Neural cell (in vitro differentiated cells): ENCODE results near the gene KNSTRN. TPM values are rescaled to one million over a fixed set of nuclear protein-coding genes. Genes with fewer than 3 reads are reported as not detected.
A peak's percentile ranks its signal among the peaks of the same experiment; 100 is the strongest.

Experiments used
- H2AFZ ChIP-seq: fragments of 200-600, 300-800 bp; sonication (generic), shearing (Covaris generic); 2 replicates; pipeline ENCODE4 v1.6.0; 2014; ENCODE audit warnings: low read depth, mild to moderate bottlenecking, antibody characterized with exemption, low read length, moderate library complexity
- H3F3A ChIP-seq: fragments of 200-600 bp; shearing (Covaris generic); 2 replicates; pipeline ENCODE4 v1.6.1; 2016; ENCODE audit warnings: mild to moderate bottlenecking, moderate library complexity, mixed read lengths, antibody characterized with exemption, low read length; ENCODE audit not compliant: insufficient read depth, poor library complexity, severe bottlenecking
- H3K27ac ChIP-seq: fragments of 200-600, 300-800 bp; sonication (generic), shearing (Covaris generic); 2 replicates; pipeline ENCODE4 v1.5.1; 2014; ENCODE audit warnings: mild to moderate bottlenecking, low read length, moderate library complexity
- H3K27me3 ChIP-seq: fragments of 300-800, 200-600 bp; sonication (generic), shearing (Covaris generic); 2 replicates; pipeline ENCODE4 v1.6.0; 2014; ENCODE audit warnings: mild to moderate bottlenecking, low read depth, low read length, moderate library complexity; ENCODE audit not compliant: insufficient read depth
- H3K36me3 ChIP-seq: fragments of 300-800, 200-600 bp; sonication (generic), shearing (Covaris generic); 2 replicates; pipeline ENCODE4 v1.5.1; 2014; ENCODE audit warnings: mild to moderate bottlenecking, antibody characterized with exemption, low read length, moderate library complexity; ENCODE audit not compliant: insufficient read depth
- H3K4me2 ChIP-seq: fragments of 300-800, 200-600 bp; sonication (generic), shearing (Covaris generic); 2 replicates; pipeline ENCODE4 v1.6.0; 2014; ENCODE audit warnings: mild to moderate bottlenecking, low read length
- H3K4me3 ChIP-seq: fragments of 300-800, 200-600 bp; sonication (generic), shearing (Covaris generic); 2 replicates; pipeline ENCODE4 v1.5.1; 2014; ENCODE audit warnings: mild to moderate bottlenecking, low read length, moderate library complexity
- H3K79me2 ChIP-seq: fragments of 200-600 bp; shearing (Covaris generic); replicated peaks from 2 replicates; pipeline ENCODE4 v1.6.0; 2014; ENCODE audit warnings: mild to moderate bottlenecking, low read length, moderate library complexity; ENCODE audit not compliant: insufficient read depth
- H3K9ac ChIP-seq: fragments of 300-800, 200-600 bp; sonication (generic), shearing (Covaris generic); 2 replicates; pipeline ENCODE4 v1.6.1; 2016; ENCODE audit warnings: mild to moderate bottlenecking, low read length, mixed read lengths
- H3K9me2 ChIP-seq: fragments of 200-600 bp; shearing (Covaris generic); 2 replicates; pipeline ENCODE4 v1.6.1; 2016; ENCODE audit warnings: mild to moderate bottlenecking, low read length, mixed read lengths; ENCODE audit not compliant: insufficient read depth
- H3K9me3 ChIP-seq: fragments of 200-600, 300-800 bp; sonication (generic), shearing (Covaris generic); 2 replicates; pipeline ENCODE4 v1.6.1; 2016; ENCODE audit warnings: mild to moderate bottlenecking, mixed run types, low read length, moderate library complexity, mixed read lengths
- H4K20me1 ChIP-seq: fragments of 200-600 bp; shearing (Covaris generic); 2 replicates; pipeline ENCODE4 v1.6.1; 2016; ENCODE audit warnings: mild to moderate bottlenecking, mixed run types; ENCODE audit not compliant: insufficient read depth
- EP300 ChIP-seq: fragments of 450-650 bp; conservative IDR thresholded peaks from 2 replicates; pipeline ENCODE4 v1.6.1; 2014; ENCODE audit warnings: antibody characterized with exemption, mild to moderate bottlenecking, moderate library complexity; ENCODE audit not compliant: poor library complexity, severe bottlenecking
- EZH2 ChIP-seq: fragments of 200-600, 300-800 bp; shearing (Covaris generic), sonication (generic); IDR thresholded peaks from 2 replicates; pipeline ENCODE4 v1.6.1; 2014; ENCODE audit warnings: antibody characterized with exemption, low read length, borderline replicate concordance, mild to moderate bottlenecking; ENCODE audit not compliant: insufficient read depth, poor library complexity, severe bottlenecking
- MXI1 ChIP-seq: fragments of 450-650 bp; conservative IDR thresholded peaks from 2 replicates; pipeline ENCODE4 v1.6.1; 2014; ENCODE audit warnings: antibody characterized with exemption, mild to moderate bottlenecking; ENCODE audit not compliant: poor library complexity, severe bottlenecking
- POLR2AphosphoS5 ChIP-seq: IDR thresholded peaks from 2 replicates; pipeline ENCODE4 v1.6.1; 2012
- RAD21 ChIP-seq: fragments of 450-650 bp; conservative IDR thresholded peaks from 2 replicates; pipeline ENCODE4 v1.6.1; 2014; ENCODE audit warnings: antibody characterized with exemption, mild to moderate bottlenecking, moderate library complexity
- SMC3 ChIP-seq: fragments of 450-650 bp; conservative IDR thresholded peaks from 2 replicates; pipeline ENCODE4 v1.6.1; 2014; ENCODE audit warnings: antibody characterized with exemption, mild to moderate bottlenecking, moderate library complexity; ENCODE audit not compliant: poor library complexity
- TAF1 ChIP-seq: IDR thresholded peaks from 2 replicates; pipeline ENCODE4 v1.6.1; 2012; ENCODE audit warnings: low read depth
- polyA plus RNA-seq: library from polyadenylated mRNA; depleted of rRNA; stranded (reverse); fragments of >200 nt; gene quantifications from 2 replicates; pipeline ENCODE4 v1.2.3, GENCODE V29; 2014
- TF ChIP-seq, protein P1 (sequence below): IDR thresholded peaks from 2 replicates; pipeline ENCODE4 v1.6.1; 2012; ENCODE audit warnings: borderline replicate concordance
- TF ChIP-seq, protein P2 (sequence below): fragments of 450-650 bp; IDR thresholded peaks from 2 replicates; pipeline ENCODE4 v1.5.1; 2014; ENCODE audit warnings: antibody characterized with exemption, mild to moderate bottlenecking, moderate library complexity; ENCODE audit not compliant: poor library complexity, severe bottlenecking

Gene KNSTRN
- polyA plus RNA-seq, 1 donor from 2014 or later = 38.3 TPM

DNA sequence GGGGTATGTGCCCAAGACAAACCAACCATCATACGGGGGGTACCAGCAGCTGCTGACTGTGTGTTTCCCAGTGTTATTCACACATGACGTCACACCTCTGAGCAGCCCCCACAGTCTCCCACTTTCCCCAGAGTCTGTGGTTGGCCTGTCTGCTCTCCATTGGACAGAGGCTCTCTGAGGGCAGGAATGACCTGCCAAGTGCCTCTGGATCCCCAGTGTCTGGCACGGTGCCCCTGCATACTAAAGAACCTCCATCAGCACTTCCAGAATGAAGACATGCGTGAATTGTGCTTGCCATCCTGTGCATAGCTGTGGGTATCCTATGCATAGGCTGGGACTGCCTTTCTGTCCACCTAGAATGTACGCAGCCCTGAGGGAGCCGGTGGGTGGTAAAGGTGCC is 38.3 kb upstream of the KNSTRN start:
- Histone ChIP-seq H4K20me1 (no peaks in the 10 kb centered on the region), H3K36me3 (no peaks in the 10 kb centered on the region), H3K4me2 (no peak overlapping the region), H3K27ac (no peak overlapping the region), H2AFZ (no peak overlapping the region), H3K9me2 (no peaks in the 10 kb centered on the region), H3K4me3 (no peak overlapping the region), H3K79me2 (no peaks in the 10 kb centered on the region), H3K9me3 (no peaks in the 10 kb centered on the region), H3K9ac (no peak overlapping the region), H3K27me3 (no peaks in the 10 kb centered on the region), H3F3A (no peaks in the 10 kb centered on the region)
- TF ChIP-seq RAD21 (no peak), TAF1 (no peak), MXI1 (no peak), EP300 (no peak), SMC3 (no peak), POLR2AphosphoS5 (no peak), EZH2 (no peak)
- TF ChIP-seq, protein P1, sequence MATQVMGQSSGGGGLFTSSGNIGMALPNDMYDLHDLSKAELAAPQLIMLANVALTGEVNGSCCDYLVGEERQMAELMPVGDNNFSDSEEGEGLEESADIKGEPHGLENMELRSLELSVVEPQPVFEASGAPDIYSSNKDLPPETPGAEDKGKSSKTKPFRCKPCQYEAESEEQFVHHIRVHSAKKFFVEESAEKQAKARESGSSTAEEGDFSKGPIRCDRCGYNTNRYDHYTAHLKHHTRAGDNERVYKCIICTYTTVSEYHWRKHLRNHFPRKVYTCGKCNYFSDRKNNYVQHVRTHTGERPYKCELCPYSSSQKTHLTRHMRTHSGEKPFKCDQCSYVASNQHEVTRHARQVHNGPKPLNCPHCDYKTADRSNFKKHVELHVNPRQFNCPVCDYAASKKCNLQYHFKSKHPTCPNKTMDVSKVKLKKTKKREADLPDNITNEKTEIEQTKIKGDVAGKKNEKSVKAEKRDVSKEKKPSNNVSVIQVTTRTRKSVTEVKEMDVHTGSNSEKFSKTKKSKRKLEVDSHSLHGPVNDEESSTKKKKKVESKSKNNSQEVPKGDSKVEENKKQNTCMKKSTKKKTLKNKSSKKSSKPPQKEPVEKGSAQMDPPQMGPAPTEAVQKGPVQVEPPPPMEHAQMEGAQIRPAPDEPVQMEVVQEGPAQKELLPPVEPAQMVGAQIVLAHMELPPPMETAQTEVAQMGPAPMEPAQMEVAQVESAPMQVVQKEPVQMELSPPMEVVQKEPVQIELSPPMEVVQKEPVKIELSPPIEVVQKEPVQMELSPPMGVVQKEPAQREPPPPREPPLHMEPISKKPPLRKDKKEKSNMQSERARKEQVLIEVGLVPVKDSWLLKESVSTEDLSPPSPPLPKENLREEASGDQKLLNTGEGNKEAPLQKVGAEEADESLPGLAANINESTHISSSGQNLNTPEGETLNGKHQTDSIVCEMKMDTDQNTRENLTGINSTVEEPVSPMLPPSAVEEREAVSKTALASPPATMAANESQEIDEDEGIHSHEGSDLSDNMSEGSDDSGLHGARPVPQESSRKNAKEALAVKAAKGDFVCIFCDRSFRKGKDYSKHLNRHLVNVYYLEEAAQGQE = no peak
- TF ChIP-seq, protein P2, sequence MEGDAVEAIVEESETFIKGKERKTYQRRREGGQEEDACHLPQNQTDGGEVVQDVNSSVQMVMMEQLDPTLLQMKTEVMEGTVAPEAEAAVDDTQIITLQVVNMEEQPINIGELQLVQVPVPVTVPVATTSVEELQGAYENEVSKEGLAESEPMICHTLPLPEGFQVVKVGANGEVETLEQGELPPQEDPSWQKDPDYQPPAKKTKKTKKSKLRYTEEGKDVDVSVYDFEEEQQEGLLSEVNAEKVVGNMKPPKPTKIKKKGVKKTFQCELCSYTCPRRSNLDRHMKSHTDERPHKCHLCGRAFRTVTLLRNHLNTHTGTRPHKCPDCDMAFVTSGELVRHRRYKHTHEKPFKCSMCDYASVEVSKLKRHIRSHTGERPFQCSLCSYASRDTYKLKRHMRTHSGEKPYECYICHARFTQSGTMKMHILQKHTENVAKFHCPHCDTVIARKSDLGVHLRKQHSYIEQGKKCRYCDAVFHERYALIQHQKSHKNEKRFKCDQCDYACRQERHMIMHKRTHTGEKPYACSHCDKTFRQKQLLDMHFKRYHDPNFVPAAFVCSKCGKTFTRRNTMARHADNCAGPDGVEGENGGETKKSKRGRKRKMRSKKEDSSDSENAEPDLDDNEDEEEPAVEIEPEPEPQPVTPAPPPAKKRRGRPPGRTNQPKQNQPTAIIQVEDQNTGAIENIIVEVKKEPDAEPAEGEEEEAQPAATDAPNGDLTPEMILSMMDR = no peak

DNA sequence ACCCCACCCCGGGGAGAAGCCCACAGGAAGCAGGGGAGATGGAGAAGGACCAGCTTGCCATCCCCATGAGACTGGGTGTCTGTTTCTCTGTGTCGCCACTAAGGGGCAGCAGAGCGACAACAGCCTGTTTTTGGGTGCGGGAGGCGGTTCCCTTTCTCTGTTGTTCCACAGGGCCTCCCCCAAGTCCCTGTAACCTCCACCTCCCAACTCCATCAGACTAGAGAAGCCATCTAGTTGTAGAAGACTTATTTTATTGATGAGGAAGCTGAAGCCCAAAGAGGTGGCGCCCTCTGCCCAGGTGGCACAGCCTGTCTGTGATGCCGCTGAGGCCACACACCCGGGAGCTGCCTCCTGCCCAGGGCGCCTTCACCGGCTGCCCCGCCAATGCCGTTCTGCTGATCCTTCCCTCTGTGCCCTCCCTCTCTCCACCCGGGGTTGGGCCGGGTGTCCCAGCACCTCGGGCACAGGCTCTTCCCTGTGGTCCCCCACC is 37.8 kb upstream of the KNSTRN start:
- H3F3A ChIP-seq = no peaks in the 10 kb centered on the region
- no peak overlapping the region for H3K9ac ChIP-seq
- no peak overlapping the region for H3K4me3 ChIP-seq
- H3K27ac ChIP-seq = no peak overlapping the region
- H3K79me2 ChIP-seq = no peaks in the 10 kb centered on the region
- no peak overlapping the region for H2AFZ ChIP-seq
- H3K27me3 ChIP-seq = no peaks in the 10 kb centered on the region
- no peak overlapping the region for H3K4me2 ChIP-seq
- H3K9me2 ChIP-seq = no peaks in the 10 kb centered on the region
- no peaks in the 10 kb centered on the region for H4K20me1 ChIP-seq
- H3K36me3 ChIP-seq = no peaks in the 10 kb centered on the region
- H3K9me3 ChIP-seq = no peaks in the 10 kb centered on the region
- TF ChIP-seq RAD21 = peak; percentile 52
- TF ChIP-seq, protein P2 = peak; percentile 66
- TF ChIP-seq POLR2AphosphoS5 = no peak
- TF ChIP-seq SMC3 = peak; percentile 61
- TF ChIP-seq, protein P1 = no peak
